ENCODE data around the gene MAPK10. TPM values are rescaled to one million over a fixed set of nuclear protein-coding genes. Genes with fewer than 3 reads are reported as not detected.
A peak's percentile ranks its signal among the peaks of the same experiment; 100 is the strongest.

MAPK10 gene
- total RNA-seq, 1 experiment from 2014 or later, result 6.8 TPM

DNA sequence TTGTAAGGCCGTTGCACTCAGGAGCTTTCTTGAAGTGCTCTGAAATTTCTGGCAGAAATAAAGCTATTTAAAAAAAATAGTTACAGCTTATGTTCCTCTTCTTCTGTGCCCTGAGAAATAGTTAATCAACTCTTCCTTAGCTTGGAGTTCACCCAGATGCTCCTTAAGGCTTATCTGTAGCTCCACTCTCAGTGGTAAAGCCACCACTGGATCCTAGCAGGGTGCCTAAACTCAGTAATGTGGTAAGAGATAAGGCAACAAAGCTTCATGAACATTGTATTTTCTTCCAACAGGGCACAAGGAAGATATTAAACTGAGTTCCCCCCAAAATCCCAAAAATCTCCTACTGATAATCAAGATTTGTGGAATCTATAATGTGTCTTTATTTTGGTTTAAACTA, 299.5 kb downstream of the MAPK10 start:
- DNase-seq (ENCODE audit: low spot score), result no peak
- ChIA-PET POLR2A (ENCODE audit: low non-redundant PET) (no interaction called here), CTCF (no interaction called here)
- intact Hi-C loops (cut with micrococcal nuclease; ENCODE audit: unreplicated experiment), result no loop called here
- Histone ChIP-seq H3K4me1 (ENCODE audit: insufficient read depth, low read length, poor library complexity, severe bottlenecking) (no peaks in the 10 kb centered on the region), H3K27ac (ENCODE audit: low read depth, low read length, poor library complexity, severe bottlenecking) (no peak overlapping the region), H3K9me3 (ENCODE audit: low read depth, low read length, poor library complexity, severe bottlenecking) (no peaks in the 10 kb centered on the region), H3K4me3 (ENCODE audit: low read depth, low read length, poor library complexity, severe bottlenecking) (no peak overlapping the region), H3K27me3 (replicated peaks; ENCODE audit: insufficient read depth, low read depth, low read length, poor library complexity) (no peaks in the 10 kb centered on the region), H3K36me3 (ENCODE audit: insufficient read depth, low read length, poor library complexity, severe bottlenecking) (no peaks in the 10 kb centered on the region)
- TF ChIP-seq, protein P1, sequence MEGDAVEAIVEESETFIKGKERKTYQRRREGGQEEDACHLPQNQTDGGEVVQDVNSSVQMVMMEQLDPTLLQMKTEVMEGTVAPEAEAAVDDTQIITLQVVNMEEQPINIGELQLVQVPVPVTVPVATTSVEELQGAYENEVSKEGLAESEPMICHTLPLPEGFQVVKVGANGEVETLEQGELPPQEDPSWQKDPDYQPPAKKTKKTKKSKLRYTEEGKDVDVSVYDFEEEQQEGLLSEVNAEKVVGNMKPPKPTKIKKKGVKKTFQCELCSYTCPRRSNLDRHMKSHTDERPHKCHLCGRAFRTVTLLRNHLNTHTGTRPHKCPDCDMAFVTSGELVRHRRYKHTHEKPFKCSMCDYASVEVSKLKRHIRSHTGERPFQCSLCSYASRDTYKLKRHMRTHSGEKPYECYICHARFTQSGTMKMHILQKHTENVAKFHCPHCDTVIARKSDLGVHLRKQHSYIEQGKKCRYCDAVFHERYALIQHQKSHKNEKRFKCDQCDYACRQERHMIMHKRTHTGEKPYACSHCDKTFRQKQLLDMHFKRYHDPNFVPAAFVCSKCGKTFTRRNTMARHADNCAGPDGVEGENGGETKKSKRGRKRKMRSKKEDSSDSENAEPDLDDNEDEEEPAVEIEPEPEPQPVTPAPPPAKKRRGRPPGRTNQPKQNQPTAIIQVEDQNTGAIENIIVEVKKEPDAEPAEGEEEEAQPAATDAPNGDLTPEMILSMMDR (conservative IDR thresholded peaks at IDR 0.05; ENCODE audit: low read depth, low read length), result no peak
- TF ChIP-seq EZH2 (IDR thresholded peaks at IDR 0.05; ENCODE audit: borderline replicate concordance, low read depth, low read length, poor library complexity, severe bottlenecking), result no peak
- no TSS peak for BruUV-seq (replicated peaks)

DNA sequence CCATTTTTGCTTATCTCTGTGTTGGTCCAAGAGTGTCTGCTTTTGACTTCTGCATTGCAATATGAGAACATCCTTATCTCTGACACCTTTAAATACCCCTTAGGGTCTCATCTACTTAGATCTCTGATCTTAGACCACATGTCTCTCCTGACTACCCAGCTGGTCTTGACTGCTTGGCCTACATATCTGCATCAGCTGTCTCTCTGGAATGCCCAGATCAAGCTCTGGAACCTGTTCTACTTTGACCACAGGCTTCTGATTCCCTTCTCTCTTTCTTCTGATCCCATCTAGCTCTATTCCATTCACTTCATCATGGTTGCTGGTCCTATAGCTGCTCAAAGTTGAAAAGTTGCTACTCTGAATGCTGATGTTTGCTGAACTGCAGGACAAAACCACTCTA, 301.2 kb downstream of the MAPK10 start:
- CTCF ChIA-PET, result no interaction called here
- no TSS peak for BruUV-seq (replicated peaks)
- Histone ChIP-seq H3K36me3 (ENCODE audit: insufficient read depth, low read length, poor library complexity, severe bottlenecking) (no peaks in the 10 kb centered on the region), H3K9me3 (ENCODE audit: low read depth, low read length, poor library complexity, severe bottlenecking) (no peaks in the 10 kb centered on the region), H3K4me1 (ENCODE audit: insufficient read depth, low read length, poor library complexity, severe bottlenecking) (no peaks in the 10 kb centered on the region), H3K27me3 (replicated peaks; ENCODE audit: insufficient read depth, low read depth, low read length, poor library complexity) (no peaks in the 10 kb centered on the region), H3K4me3 (ENCODE audit: low read depth, low read length, poor library complexity, severe bottlenecking) (no peak overlapping the region), H3K27ac (ENCODE audit: low read depth, low read length, poor library complexity, severe bottlenecking) (no peak overlapping the region)
- intact Hi-C loops (cut with micrococcal nuclease; ENCODE audit: unreplicated experiment), result no loop called here
- TF ChIP-seq, protein P1 (conservative IDR thresholded peaks at IDR 0.05; ENCODE audit: low read depth, low read length), result no peak
- TF ChIP-seq EZH2 (IDR thresholded peaks at IDR 0.05; ENCODE audit: borderline replicate concordance, low read depth, low read length, poor library complexity, severe bottlenecking), result no peak
- POLR2A ChIA-PET (ENCODE audit: low non-redundant PET), result no interaction called here
- no peak for DNase-seq (ENCODE audit: low spot score)

DNA sequence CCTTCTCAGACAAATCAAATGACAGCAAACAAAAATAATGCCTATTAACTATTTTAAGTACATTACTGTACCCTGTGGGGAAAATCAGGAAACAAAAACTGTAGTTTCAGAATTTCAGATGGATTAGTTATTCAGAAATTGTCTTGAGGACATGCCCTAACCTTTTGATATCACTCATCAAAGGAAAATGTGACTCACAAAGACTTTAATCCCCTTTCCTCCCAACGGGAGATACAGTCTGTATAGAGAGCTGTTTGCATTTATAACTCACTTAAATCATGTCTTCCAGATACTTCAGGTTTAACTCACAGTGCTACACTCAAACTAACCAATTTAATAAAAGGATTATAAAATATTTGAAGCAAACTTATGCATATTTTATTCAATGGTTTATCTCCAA, 304.0 kb downstream of the MAPK10 start:
- TF ChIP-seq, protein P1 (conservative IDR thresholded peaks at IDR 0.05; ENCODE audit: low read depth, low read length), result no peak
- no peak for TF ChIP-seq EZH2 (IDR thresholded peaks at IDR 0.05; ENCODE audit: borderline replicate concordance, low read depth, low read length, poor library complexity, severe bottlenecking)
- no peaks in the 10 kb centered on the region for H3K4me1 ChIP-seq (ENCODE audit: insufficient read depth, low read length, poor library complexity, severe bottlenecking)
- BruUV-seq (replicated peaks), result no TSS peak
- H3K27me3 ChIP-seq (replicated peaks; ENCODE audit: insufficient read depth, low read depth, low read length, poor library complexity), result no peaks in the 10 kb centered on the region
- intact Hi-C loops (cut with micrococcal nuclease; ENCODE audit: unreplicated experiment), result no loop called here
- ChIA-PET CTCF (no interaction called here), POLR2A (ENCODE audit: low non-redundant PET) (no interaction called here)
- peak; percentile 67 for DNase-seq (ENCODE audit: low spot score)
- no peaks in the 10 kb centered on the region for H3K9me3 ChIP-seq (ENCODE audit: low read depth, low read length, poor library complexity, severe bottlenecking)
- no peak overlapping the region for H3K4me3 ChIP-seq (ENCODE audit: low read depth, low read length, poor library complexity, severe bottlenecking)
- H3K27ac ChIP-seq (ENCODE audit: low read depth, low read length, poor library complexity, severe bottlenecking), result no peak overlapping the region
- H3K36me3 ChIP-seq (ENCODE audit: insufficient read depth, low read length, poor library complexity, severe bottlenecking), result no peaks in the 10 kb centered on the region
